ENCODE data around the gene BCAS2.
"Not testable (repeated sequence)": the region's sequence is repeated elsewhere in the genome, so short reads cannot be mapped to it uniquely, and the experiment has no call there.

The BCAS2 gene

DNA sequence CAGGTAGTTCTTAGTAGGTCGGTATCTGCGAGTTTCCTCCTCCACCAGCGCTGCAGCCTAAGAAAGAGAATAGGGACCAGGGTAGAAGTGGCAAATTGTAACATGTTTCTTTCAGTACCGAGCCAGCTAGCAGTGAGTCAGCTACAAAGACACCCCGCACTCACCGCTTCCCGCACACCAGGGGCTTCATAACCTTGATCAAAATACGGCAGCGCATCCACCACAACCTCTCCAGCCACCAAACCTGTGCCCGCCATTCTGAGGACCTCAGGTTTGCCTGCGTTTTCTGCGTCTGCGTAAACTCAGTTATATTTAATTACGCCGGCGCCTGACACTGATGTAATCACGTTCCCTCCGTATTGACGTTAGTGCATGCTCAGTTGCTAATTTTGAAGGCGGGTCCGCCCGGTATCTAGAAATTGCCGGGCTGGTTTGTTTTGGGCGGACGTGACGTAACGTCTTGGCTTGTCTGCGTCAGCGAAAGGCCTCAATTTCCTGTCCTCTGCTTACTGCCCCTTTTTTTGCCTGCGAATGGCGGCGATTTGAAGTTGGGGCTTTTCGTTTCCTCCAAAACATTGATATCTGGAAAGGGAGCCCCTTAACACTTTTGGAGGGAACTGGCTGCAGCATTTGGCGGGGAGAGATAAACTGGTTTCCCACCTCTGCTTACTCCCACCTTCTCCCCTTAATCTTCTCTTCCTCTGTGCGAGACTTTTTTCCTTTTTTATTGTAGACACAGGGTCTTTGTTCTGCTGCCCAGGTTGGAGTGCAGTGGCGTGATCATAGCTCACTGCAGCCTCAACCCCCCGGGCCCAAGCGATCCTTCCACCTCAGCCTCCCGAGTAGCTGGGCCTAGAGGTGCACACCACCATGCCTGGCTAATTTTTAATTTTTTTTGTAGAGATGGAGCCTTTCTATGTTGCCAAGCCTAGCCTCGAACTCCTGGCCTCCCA, at the start of gene BCAS2:
BCAS2 (minus strand) TSS at position 281 of the 953 bp plus-strand sequence; CDS start at position 257, 24 bp downstream.
- DNase-seq (ENCODE audit: low read depth): peak; percentile 98

DNA sequence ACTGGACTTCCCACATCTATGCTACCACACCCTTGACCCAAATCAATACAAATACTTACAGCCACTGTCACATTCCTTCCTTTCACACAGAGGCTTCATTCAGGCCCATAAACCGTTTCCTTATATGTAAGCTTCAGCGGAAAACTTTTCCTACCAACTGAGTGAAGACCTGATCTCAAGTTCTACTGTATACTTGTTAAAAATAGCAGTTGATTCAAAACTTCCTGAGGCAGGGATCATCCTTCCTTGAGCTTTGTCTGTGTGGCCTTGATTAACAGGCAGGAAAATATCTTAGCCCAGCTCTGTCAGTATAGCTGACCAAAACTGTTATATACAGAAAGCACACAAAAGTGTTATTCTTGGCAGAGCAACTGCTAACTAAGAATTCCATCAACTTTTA, 45.7 kb upstream of the BCAS2 start:
- DNase-seq (ENCODE audit: low read depth): no peak

DNA sequence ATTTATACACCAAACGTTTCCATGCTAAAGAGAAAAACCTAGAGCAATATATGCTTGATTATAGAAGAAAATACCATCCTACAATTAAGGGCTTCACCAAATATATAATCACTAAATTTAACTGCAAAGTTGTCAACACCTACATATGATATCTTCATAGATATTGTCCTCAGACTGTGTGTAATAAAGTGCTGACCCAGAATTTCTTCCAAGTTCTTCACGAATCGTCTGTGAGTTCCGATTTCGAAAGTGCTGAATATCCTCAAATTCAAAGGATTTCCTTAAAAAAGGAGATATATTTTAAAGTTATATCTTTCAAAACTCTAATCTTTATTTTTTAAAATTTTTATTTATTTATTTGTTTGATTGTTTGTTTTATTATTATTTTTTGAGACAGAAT, 41.9 kb upstream of the BCAS2 start:
- DNase-seq (ENCODE audit: low read depth): no peak

DNA sequence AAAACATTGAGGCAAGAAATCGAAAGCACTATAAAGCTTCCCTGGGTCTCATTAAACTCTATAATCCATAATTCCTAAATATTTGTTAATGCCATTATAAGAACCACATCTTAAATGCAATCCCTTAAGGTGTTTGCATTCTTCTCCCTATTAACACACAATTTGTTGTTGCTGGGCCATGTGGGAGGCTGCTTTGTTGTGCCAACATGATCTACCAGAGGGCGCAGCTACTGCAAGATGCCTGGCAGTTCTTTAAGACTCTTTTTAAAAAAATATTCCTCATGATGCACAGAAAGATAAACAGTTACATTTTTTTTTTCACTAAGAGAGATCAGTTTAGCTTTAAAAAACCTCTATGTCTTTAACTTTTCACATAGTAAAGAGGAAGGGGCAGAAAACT, 39.0 kb upstream of the BCAS2 start:
- no peak for DNase-seq (ENCODE audit: low read depth)

DNA sequence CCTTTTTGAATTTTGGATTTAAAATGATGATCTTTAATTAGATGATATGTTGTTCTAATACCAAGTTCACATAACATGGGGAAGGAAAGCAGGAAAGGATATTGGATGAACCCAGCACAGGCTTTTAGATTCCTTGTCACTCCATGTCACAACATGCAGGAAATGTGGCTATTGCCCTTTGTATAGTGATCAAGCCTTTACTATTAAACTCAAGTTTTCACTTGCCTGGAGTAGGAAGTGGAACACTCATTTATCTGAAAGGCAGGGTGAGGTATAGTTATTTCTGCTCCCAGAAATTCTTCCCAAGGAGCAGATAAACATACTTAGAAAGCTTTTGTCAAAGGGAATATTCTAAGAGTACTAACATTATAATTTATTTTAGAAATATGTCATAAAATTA, 37.2 kb upstream of the BCAS2 start:
- DNase-seq (ENCODE audit: low read depth): no peak

DNA sequence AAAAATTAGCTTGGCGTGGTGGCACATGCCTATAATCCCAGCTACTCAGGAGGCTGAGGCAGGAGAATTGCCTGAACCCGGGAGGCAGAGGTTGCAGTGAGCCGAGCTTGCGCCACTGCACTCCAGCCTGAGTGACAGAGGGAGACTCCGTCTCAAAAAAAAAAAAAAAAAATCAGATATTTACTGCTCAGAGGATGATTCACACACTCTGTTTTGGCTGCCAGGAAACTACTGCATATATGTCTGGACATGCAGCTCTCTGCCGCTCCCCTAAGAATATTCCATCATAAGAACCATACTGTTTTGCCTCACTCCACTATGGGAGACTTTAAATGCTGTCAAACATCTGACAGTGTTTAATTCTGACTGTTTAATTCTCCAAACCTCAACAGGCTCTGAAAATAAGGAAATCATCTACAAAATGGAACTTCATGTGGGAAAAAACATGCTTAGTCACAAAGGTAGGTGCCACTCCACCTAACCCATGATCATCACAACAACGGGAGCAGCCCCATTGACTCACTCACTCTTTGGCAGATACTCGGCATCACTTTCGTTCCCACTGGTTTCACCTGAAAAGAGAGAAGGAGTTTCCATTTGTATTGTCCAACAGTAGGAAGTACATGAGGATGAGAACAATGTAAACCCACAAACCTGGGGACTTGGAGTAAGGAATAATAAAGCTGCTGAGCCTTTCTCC, 29.3 kb upstream of the BCAS2 start:
- DNase-seq (ENCODE audit: low read depth): no peak

GRCh38 chr1:114609826-114610225, 28.4 kb upstream of the BCAS2 start:
- DNase-seq (ENCODE audit: low read depth): no peak

- no peak for DNase-seq (ENCODE audit: low read depth)
Observed at GRCh38 chr1:114609026-114609425, 27.6 kb upstream of the BCAS2 start.

DNA sequence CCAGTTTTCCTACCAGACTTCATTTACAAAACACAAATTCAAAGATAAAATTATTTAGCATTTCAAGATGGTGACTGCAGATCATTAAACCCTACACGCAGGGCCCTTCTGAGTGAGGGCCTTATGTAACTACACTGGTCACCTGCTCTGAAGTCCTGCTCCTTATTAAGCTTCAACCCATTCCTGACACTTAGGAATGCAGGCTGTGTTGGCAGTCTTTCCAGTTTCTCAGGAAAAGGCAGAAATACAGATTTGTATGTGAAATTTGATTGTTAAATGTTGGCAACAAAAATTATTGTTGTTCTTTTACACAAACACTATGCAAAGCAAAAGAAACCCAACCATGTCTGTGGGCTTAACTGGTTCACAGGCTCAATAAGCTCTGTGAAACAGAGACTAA, 25.8 kb upstream of the BCAS2 start:
- no peak for DNase-seq (ENCODE audit: low read depth)

- DNase-seq (ENCODE audit: low read depth): no peak
Observed at GRCh38 chr1:114597949-114598348, 16.5 kb upstream of the BCAS2 start.

DNA sequence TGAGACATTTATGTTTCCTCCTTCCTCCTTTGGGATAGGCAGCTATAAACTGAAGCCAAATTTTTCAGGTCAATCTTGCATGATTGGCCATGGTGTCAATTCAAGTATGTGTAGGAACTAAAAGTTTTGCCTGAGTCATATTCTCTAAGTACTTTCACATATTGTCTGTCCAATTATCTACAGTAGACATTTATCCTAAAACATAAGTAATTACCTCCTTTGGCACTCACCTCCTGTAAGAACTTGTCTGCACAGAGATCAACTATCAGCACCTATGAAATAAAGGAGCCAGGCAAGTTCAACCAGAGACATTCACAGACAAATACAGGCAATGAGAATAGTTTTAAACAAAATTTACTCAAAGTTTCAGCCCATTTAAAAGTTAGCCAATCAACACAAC, 14.2 kb upstream of the BCAS2 start:
- DNase-seq (ENCODE audit: low read depth): no peak

DNA sequence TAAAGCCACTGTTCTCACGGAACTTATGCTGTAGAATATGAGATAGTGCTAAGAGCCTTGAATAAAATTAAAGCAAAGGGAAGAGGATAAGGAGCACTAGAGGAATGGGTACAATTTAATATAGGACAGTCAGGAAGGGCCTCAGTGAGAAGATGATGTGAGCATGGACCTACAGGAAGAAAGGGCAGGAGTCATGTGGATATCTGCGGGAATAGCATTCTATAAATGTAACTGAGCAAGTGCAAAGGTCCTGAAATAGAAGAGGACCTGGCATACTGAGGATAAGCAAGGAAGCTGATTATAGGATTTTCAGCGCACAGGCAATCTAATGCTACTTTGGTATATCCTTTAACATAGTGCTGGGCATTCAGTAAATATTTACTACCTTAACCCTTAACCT, 12.6 kb upstream of the BCAS2 start:
- DNase-seq (ENCODE audit: low read depth): no peak

DNA sequence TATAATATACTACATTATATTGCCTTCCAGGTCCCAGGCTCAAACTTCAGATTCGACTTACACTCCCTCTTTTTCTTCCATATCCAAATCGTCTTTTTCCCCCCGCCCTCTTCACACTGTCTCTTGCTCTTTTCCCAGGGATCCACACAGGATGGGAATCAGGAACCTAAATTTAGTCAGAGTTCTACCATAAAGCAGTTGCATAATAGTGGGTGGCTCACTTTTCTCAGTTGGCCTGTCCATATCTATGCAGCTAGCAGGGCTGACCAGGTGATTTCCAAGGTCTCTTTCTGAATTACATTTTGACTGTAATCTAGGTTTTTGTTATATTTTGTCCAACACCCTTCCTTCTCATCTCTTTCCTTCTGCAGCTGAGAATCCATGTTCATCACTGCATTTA, 7.7 kb upstream of the BCAS2 start:
- DNase-seq (ENCODE audit: low read depth): no peak

GRCh38 chr1:114588196-114588689, 6.8 kb upstream of the BCAS2 start:
- DNase-seq (ENCODE audit: low read depth): no peak

DNA sequence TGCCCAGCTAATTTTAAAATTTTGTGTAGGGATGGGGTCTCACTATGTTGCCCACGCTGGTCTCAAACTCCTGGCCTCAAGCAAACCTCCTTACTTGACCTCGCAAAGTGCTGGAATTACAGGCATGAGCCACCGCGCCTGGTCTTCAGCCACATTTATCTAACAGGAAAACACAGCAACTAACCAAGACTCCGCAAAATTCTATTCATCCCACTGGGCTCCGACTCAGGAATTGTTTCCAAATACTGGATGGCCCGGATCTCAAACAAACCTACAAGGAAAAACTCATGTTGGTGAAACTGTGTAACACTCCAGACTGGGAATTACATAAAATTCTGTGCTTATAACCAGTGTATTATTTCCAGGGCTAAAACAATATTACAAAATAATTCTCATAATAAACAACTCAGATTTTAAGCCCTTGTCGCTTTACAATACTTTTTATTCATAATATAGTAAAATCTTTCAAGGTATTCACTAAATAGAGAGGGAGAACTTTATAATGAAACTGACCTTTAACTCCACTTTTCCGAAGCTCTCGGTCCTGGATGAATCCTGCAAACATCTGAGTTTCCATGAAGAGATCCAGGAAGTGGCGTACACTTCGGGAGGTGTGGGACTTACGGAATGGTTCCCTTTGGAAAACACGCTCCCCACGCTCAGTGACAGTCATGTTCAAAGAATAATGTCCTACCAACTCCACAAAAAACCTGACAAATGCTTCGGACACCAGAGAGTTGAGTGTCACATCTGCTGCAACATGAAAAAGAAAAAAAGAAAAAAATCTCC, 6.0 kb upstream of the BCAS2 start:
- DNase-seq (ENCODE audit: low read depth): no peak

DNA sequence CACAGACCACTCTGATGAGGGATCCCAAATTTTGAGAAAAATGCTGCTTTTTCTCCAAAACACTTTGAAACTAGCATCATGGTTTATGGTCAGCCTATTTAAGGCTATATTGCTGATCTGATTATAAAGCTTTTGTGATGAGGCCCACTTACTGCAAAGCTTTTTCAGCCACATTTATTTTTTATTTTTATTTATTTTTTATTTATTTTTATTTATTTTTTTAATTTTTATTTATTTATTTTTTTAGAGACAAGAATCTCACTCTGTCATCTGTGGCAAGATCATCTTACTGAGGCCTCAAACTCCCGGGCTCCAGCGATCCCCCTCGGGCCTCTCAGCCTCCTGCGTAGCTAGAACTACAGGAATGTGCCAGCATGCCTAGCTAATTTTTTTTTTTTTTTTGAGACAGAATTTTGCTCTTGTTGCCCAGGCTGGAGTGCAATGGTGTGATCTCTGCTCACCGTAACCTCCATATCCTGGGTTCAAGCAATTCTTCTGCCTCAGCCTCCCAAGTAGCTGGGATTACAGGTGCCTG, 5.2 kb upstream of the BCAS2 start:
- no peak for DNase-seq (ENCODE audit: low read depth)

DNA sequence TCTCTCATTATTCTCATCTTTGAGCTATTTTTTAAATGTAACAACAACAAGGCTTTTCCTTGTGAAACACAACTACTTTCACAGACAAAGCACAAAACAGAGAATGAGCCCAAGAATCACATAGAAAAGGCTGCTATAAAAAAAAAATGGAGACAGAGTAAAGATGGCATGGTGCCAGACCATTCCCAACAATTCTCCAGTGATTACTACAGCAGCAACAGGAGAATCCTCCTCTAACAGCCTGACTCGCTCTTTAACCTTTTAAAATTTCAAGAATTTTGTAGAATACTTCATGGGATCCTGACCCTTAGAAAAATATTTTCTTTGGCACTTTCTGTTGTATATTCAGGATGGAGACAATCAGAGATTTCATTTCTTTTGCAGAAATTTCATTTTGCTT, 3.8 kb upstream of the BCAS2 start:
- DNase-seq (ENCODE audit: low read depth): peak; percentile 8

- no peak for DNase-seq (ENCODE audit: low read depth)
Observed at GRCh38 chr1:114574365-114574764, 7.0 kb downstream of the BCAS2 start.

GRCh38 chr1:114564141-114564540, 17.3 kb downstream of the BCAS2 start:
- DNase-seq (ENCODE audit: low read depth): no peak

DNA sequence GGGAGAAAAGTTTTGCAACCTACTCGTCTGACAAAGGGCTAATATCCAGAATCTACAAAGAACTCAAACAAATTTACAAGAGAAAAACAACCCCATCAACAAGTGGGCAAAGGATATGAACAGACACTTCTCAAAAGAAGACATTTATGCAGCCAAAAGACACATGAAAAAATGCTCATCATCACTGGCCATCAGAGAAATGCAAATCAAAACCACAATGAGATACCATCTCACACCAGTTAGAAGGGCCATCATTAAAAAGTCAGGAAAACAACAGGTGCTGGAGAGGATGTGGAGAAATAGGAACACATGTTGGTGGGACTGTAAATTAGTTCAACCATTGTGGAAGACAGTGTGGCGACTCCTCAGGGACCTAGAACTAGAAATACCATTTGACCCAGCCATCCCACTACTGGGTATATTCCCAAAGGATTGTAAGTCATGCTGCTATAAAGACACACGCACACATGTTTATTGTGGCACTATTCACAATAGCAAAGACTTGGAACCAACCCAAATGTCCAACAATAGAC, 18.4 kb downstream of the BCAS2 start:
- not testable (repeated sequence) for DNase-seq (ENCODE audit: low read depth)

- no peak for DNase-seq (ENCODE audit: low read depth)
Observed at GRCh38 chr1:114561333-114561732, 20.1 kb downstream of the BCAS2 start.

DNA sequence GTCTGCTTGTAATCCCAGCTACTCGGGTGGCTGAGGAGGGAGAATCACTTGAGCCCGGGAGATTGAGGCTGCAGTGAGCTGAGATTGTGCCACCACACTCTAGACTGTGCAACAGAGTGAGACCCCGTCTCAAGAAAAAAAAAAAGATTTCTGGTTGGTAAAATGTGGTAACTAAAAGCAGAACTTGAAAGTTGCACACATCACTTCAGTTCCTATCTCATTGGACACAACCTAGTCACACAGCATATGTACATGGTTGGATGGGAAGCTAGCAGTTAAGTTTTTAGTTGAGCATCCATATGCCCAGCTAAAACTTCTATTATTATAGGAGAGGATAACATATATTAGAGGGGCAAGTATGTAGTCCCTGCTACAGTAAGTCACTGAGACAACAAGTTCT, 22.1 kb downstream of the BCAS2 start:
- DNase-seq (ENCODE audit: low read depth): no peak

All from stromal cell of bone marrow (primary cell).